Activated T-cell treated with anti-CD3 and anti-CD28 coated beads for 48 hours (primary cell): ENCODE results near the gene TMEM164.
A peak's percentile ranks its signal among the peaks of the same experiment; 100 is the strongest.
"Not testable (repeated sequence)": the region's sequence is repeated elsewhere in the genome, so short reads cannot be mapped to it uniquely, and the experiment has no call there.

Experiments used
- DNase-seq: peaks from one replicate; pipeline ENCODE4 v3.0.0-alpha.2; 2020; ENCODE audit warnings: low read depth

TMEM164 gene

DNA sequence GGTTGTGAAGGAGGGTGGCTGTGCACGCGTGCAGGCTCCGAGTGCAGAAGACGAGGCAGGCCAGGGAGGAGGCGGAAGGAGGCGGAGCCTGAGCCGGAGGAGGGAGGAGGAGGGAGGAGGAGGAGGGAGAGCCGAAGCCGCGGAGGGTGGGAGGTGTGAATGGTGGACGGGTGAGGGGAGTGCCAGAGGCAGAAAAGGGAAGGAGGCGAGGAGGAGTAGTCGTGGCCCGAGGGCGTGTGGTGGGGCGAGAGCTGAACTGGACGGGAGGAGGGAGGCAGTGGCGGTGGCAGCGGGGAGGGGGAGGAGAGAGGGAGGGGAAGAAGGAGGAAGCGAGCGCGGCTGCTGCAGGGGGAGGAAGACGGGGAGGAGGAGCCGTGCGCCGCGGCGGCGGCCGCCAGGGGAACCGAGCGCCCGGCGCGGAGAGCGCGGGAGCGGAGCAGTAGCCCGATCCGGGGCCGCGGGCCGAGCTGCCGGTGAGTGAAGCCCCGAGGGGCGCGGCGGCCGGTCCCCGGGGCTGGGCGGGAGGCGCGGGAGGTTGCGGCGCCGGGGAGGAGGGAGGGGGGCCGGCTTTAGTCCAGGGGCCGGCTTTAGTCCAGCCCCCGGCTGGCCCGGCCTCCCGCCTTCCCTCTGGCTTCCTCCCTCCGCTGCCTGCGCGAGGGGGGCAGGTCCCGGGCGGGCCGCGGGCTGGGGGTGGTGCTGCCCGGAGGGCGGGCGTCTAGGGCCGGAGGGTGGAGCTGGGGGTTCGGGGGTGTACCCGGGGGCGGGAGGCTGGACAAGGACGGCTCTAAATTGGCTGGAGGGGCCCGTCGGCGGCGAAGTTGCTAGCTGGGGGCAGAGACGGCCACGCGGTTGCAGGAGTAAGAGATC lies at the start of gene TMEM164:
TSS of gene TMEM164 (plus strand) at position 815 of the 867 bp plus-strand sequence. CDS start 661 bp downstream, outside the sequence.
- peak; percentile 69 for DNase-seq

DNA sequence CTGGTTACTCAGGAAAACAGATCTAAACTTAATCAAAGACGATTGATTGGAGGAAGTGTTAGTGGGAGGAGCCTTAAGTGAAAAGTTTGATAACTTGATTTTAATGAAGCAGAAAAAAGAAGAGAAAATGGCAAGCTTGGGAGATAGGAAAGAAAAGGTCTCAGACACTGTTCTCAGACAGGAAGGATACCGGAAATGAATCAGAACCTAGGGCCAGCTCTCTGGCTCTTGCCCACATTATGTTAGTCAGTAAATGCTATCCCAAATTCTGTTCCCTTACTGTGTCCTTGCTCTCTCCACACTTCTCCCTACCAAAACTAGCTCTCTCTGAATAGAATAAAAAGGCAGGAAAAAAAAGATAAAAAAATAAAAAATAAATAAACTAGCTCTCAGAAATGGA lies 48.6 kb upstream of the TMEM164 start:
- no peak for DNase-seq

DNA sequence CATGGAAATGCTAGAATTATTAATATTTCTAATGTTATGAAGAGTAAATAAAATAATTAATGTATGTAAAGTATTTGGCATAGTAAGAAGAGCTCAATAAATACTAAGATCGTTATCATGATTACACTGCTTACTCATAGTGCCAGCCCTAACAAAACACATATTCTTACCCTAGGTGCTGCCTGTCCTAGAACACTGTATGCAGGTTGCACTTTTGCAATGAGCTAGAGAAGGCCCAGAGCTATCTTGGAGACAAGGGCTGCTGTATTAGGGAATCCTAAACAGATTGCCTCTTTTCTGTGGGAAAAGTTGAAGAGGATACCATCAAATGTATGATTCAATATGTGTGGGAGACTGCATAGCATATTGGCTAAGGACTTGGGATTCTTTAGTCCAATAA lies 48.0 kb upstream of the TMEM164 start:
- no peak for DNase-seq

DNA sequence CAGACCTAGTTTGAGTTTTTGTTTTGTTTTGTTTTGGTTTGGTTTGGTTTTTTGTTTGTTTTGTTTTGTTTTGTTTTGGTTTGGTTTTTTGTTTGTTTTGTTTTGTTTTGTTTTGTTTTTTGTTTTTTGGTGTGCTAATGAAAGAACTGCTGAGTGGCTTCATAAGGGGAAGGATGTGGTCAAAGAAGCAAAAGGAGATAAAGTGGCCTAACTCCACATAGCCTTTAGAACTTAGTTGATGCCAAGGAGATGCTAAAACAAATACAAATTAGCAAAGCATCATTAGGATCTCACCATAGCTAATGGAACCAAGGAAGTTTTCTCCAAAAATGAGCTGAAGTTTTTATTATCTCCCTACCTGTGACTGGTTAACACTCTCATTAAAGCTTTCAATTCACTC lies 44.6 kb upstream of the TMEM164 start:
- no peak for DNase-seq

DNA sequence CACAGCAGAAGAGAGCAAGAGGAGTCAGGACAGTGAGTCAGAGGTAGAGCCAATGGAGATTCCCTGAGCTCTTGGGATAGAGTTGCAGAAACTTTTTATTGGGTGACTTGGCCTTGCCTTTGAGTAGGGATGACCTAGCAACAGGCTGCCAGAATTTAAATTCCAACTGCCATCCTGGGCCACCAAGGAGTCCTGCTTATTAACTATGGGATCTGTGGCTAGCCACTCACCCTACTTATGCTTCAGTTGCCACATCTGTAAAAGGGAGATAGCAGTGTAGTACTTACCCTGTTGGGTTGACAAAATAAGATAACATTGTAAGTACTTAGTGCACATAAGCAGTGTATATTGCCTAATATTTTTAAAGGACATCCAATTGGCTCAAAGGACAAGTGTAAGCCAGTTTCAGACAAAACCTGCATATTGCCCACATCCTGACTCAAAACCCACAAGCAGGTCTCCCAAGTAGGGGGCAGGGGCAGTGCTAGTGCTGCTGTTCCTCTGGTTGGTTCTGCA lies 43.5 kb upstream of the TMEM164 start:
- DNase-seq, result no peak

DNA sequence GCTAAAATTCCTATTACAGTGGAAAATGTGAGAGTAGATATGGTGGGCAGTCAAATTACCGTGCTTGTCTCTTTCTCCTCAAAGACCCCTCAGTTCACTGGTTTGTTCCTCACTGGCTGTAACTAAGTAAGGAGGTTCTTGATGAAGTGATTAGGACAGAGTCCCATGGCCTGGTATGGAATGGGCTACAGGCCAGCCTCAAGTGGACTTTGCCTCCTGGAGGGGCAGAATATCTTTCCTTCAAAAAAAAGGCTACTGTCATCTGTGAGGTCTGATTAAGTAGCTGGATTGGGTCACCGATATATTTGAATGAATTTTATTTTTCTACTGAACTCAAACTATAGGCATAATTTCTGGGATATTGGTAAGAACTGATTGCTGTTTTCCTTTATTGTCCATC lies 38.5 kb upstream of the TMEM164 start:
- DNase-seq, result no peak

DNA sequence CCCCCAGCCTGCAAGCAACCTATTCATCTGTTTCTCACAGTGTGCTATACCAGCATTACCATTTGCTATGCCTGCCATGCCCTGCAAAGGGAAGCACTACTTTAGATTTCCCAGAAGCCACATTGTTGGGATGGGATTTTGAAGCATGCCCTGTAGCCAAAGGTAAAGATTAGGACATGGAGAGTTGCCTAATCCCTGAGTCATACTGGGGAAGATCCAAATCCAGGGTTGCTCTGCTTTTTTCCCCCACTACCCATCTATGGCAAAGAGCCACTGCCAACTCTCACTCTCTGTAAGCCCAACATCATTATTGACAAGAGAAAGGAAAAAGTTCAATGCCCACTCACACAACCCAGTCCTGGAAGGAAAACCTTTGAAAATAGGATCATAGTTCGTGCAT lies 36.7 kb upstream of the TMEM164 start:
- no peak for DNase-seq

DNA sequence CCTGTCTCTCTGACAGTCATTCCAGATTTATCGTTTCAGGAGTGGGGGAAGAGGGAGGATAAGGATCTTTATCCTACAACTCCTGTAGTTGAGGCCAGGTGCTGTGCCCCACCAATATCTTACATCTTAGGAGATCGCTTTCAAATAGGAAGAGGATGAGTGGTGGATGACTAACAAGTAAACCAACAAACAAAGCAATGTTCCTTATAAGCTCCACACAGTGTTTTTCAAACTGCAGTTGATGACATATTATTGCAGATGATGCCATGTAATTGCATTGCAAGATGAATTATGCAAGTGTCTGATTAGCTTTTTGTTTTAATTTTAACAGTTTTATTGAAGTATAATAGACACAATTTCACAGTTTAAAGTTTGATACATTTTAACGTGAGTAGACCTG lies 35.8 kb upstream of the TMEM164 start:
- DNase-seq, result no peak

DNA sequence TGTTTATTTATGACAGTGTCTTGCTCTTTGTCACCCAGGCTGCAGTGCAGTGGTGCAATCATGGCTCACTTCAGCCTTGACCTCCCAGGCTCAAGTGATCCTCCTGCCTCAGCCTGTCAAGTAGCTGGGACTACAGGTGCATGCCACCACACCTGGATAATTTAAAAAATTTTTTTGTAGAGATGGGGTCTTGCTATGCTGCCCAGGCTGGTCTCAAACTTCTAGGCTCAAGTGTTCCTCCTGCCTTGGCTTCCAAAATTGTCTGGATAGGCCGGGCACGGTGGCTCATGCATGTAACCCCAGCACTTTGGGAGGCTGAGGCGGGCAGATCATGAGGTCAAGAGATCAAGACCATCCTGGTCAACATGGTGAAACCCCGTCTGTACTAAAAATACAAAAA lies 32.1 kb upstream of the TMEM164 start:
- not testable (repeated sequence) for DNase-seq

DNA sequence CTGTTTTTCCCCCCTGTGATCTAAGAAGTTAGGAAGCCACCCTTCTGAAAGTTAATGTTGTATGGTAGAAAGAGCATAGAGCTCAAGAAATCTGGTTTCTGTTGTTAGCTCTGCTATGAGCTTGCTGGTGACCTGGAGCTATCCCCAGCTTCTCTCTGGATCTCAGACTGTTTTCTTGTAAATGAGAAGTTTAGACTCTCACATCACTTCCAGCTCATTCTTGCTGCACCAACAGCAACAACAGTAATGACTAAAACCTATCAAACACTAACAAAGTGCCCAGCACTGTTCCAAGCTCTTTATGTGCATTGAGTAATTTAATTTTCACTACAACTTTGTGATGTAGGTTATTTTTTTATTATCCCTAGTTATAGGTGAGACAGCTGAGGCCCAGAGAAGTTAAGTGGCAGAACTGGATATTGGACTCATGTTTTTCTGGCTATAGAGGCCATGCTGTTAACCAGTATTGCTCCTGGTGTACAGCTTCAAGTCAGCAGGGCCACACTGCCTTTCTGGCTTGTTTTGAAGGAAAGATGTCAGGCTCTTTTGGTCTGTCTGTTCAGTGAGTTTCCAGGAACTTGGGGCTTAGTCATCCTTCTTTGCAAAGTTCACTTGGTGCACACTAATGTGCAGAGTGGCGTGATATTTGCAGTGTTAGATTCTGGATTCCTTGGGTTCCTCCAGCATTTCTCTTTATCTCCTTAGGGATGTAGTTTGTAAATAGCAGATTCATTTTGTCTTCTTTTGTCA lies 27.8 kb upstream of the TMEM164 start:
- DNase-seq, result no peak

DNA sequence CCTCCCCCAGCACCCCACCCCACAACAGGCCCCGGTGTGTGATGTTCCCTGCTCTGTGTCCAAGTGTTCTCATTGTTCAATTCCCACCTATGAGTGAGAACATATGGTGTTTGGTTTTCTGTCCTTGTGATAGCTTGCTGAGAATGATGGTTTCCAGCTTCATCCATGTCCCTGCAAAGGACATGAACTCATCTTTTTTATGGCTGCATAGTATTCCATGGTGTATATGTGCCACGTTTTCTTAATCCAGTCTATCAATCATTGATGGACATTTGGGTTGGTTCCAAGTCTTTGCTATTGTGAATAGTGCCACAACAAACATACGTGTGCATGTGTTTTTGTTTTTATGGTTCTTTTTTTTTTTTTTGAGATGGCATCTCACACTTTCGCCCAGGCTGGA lies 17.7 kb upstream of the TMEM164 start:
- DNase-seq, result not testable (repeated sequence)

DNA sequence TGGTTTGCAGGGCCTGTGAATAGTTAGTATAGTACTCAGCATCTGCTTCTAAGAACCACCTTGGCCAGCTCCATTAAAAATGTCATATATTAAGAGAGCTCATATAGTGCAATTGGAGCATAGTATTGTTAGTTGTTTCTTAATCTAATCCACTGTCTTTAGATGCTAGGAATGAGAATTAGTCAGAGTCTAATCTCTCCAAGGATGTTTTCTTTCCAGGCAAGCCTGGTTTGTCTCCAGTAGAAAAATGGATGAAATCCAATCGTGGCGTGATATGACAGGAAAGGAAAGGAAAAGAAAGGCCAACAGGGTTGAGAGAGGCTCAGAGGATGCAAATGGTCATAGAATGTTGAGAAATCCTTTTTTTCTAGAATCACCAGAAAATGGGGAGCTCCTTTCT lies 15.0 kb upstream of the TMEM164 start:
- DNase-seq, result no peak

DNA sequence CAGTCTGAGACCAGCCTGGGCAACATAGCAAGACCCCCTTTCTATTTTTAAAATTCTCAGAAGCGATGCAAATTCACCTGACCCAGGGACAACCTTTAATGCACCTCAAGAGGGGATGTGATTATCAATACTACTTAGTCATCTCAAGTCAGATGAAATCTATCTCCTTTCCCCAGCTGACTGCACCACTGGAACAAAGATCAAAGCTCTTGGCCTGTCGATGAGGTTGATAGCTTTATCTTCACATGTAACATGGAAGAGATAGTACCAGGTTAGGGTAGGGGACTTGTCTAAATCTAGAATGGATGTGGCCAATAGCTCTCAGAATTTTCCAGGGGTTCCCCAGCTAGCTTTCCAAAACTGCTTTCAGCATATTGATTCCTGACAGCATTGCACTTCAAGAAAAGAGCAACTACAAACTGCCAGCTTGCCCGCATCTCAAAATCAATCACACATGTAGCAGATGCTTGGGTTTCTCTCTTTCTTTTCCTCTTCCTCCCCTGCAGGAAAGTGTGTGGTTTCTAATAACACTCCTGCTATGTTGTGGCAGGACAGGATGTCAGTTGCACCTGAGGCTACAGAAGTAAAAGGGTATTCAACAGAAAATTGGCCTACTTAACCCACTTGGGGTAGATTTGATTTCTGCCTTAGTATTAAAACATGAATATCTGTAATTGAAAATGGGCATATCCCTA lies 12.2 kb upstream of the TMEM164 start:
- no peak for DNase-seq

DNA sequence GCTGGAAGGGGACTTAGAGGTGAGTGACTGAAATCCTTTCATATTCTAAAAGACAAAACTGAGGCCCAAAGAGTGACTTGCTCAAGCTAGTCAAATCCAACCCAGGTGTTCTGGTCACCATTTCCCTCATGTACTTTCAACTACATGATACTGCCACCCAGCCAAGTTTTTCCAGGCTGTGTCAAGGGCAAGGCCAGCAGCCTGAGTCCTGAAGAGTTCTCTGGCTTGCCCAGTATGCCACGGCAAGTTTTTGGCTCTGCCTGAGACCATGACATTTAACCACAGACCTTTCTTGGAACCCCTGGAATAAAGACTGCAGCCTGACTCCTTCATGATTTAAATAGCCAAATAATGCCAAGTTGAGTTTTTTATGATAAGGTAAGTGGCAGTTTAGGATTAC lies 10.7 kb upstream of the TMEM164 start:
- no peak for DNase-seq

DNA sequence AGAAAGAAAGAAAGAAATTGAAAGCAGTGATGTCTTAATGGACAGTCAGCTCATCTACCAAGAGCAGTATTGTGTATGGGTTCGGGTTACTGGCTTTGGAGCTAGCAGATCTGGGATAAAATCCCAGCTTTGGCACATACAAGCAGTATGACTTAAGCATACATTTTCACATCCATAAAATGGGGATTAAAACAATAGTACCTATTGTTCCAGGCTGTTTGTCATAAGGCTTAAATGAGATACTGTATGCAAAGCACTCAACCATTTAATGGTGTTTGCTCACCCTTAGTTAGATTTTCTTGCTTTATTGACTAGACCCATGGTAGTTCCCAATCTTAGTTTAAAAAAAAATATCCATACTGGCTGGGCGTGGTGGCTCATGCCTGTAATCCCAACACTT lies 7.8 kb upstream of the TMEM164 start:
- DNase-seq, result no peak

DNA sequence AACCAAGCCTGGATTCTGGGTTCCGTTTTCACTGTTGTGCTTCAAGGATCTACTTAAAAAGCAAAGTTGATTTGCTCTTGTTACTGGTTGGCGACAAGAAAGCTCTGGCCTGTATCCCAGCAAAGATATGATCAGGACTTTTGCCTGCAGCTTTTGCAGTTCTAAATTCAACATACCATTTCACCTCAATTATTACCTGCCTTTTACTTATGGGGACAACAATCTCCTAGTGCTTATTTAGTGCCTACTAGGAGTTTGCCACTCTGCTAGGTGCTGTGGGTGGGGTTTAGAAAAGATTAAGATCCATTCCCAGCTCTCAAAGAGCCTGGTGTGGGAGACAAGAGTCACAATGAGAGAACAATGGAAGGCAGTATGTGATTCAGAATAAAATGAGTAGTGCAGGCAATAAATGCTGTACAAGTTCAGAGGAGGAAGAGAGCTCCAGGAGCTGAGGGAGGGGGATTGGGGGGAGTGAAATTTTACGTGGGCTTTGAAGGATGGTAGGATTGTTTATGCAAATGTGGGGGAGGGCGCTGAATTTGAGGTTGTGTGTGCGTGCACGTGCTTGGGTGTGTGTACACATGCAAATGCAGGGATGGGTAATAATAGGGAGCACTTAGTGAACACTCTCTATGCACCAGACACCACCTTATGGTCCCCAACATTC lies 5.0 kb upstream of the TMEM164 start:
- no peak for DNase-seq

DNA sequence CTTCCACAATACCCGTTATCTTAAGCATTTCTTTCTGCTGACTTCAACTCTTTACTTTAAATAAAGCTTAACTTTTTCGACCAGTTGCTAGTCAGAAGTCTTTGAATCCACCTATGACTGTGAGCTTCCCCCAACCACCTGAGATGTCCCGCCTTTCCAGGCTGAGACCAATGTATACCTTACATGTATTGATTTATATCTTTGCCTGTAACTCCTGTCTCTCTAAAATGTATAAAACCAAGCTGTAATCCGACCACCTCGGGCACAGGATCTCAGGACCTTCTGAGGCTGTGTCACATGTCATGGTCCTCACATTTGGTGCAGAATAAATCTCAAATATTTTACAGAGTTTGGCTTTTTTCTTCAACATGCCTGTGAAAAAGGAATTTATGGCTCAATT lies 2.9 kb upstream of the TMEM164 start:
- DNase-seq, result no peak

DNA sequence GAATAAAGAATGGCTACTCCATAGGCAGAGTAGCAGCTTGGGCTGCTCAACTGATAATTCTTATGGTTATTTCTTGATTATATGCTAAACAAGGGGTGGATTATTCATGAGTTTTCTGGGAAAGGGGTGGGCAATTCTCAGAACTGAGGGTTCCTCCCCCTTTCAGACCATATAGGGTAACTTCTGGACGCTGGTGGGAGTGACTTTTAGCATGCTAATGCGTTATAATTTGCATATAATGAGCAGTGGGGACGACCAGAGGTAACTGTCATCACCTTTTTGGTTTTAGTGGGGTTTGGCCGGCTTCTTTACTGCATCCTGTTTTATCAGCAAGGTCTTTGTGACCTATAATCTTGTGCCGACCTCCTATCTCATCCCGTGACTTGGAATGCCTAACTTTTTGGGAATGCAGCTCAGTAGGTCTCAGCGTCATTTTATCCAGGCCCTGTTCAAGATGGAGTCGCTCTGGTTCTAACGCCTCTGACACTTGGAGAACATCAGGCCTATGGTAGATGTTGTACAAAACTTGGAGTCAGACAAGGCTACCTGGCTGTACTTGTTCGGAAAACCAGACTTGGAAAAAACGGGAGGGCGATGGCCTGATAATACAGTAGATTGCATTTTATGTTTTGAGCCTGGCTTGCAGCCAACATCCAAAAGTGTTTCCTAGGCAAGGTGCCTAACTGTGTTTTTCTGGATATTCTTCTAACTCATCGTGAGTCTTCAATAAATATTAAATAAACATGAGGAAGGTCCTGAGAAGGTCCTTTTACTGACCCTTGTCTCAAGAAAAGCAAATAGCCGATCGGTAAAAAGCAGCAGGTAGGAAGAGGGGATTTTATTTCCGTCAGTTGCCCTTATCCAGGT lies 1.8 kb upstream of the TMEM164 start:
- no peak for DNase-seq

DNA sequence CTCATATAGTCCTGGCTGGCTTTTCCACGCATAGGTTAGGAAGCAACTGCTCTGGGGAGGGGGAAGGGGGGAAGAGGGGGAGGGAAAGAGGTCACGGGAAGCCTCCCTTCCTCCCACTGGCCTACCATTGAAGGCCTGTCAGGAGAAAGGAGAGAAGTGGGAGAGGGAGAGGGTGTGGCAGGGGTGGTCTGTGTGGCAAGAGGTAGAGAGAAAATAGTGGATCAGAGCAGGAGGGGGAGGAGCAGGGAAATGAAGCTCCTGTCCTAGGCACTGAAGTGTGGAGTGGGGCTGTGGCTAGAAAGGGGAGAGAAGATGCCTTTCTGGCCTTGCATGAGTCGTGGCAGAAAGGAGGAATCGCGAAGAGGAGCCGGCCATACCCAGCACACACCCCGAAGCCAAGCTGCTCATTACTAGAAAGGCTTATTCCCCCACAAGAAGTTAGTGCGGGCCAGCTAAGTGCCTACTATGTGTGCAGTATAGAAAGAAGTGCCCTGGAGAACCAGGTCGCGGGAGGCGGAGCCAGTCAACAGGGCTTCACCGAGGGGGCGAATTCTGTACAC lies 1.1 kb upstream of the TMEM164 start:
- DNase-seq, result no peak
